Fibroblast of peridontal ligament (primary cell): ENCODE measurements around the gene COL4A3.
"Not testable (repeated sequence)": the region's sequence is repeated elsewhere in the genome, so short reads cannot be mapped to it uniquely, and the experiment has no call there.

Experiments used
- DNase-seq: peaks from one replicate; pipeline ENCODE4 v3.0.0-alpha.2; 2010; ENCODE audit errors: extremely low read depth

The COL4A3 gene

DNA sequence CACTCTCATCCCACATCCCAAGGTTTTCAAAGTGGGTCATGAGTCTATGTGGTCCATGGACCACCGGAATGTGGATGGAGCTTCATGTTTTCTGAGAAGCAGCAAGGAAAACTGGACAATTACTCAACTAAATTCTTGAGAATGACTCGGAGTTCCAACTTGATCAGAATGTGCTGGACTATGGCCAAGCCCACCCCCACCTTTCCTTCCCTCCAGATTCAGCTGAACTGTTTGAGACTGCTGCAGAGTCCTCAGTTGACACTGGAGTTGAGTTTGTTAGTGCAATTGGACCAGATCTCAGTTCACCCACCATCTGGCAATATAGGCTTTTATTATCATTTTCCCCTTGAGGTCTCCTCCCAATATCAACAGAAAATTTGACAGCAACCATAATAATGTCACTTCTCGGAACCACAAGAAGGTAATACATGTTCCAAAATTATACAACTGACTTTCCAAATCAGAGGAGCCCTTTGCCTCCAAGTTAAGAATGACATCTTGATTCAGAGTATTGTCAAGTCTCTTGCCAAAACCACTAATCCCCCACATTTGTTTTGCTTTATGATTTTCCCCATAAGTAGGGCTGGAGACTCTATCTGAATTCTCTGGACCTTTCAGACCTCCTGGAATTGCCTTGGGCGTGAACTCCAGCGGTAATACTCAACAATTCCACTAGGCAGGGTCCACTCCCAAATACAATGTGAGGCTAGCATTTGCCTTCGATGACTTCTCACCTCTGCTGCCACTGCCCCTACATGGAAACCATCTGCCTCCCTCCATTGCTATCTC is 9.2 kb upstream of the COL4A3 start:
- peak; percentile 15 for DNase-seq

DNA sequence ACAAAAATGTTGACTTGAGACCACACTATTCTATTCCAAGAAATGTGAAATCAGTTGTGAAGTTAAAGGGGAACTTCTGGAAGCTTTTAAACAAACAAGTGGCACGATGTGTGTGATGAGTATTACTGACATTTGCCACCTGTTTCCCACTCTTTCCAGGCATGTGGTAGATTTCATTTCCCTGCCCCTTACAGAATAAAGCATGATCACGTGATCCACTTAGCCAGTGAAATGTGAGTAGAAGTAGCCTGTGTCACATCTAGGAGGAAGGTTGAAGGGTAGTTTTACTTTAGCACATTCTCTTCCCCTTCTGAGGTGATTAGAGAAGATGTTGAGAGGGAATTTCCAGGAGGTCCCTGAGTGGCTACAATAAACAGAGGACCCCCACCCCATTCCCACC is 4.3 kb upstream of the COL4A3 start:
- DNase-seq = no peak

DNA sequence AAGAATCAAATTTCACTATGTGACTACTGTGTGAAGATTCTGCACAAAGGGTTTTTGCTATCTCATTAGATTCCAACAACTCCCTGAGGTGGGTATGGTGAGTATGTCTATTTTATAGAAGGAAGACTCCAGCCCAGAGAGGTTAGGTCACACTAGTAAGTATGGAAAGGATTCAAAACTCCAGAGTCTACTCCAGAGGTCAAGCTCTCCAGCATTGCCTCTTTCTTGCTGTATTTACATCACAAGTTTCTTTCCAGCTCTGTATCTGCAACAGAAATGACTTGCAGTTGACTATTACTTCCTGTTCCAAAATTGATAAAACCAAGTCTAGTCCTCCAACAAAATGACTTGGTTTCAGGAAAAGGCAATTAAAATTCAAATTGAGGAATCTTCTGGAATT is 2.5 kb upstream of the COL4A3 start:
- DNase-seq = no peak

DNA sequence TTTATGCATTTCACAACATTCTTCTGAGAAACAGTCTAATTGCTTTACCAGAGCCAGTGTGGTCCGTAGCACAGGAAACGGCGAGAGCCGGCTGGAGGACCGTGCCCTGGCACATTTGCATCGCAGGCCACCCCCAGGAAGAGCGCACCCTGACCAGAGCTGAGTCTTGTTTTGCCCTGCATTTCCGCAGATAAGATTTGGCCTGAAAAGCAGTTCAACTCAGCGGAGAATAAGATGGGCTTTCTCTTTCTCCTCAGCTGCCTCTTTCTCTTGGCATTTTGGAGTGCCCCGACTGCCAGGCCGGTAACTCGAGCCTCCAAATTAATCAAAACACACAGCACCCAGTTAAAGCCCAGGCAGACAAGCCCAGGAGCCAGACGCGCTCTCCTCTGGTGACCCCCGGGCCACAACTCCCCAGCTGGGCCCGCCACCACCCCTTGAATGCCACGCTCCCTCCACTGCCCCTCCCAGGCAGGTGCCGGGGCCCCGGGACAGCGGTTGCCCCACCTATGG is 883 bp upstream of the COL4A3 start:
- DNase-seq = no peak

DNA sequence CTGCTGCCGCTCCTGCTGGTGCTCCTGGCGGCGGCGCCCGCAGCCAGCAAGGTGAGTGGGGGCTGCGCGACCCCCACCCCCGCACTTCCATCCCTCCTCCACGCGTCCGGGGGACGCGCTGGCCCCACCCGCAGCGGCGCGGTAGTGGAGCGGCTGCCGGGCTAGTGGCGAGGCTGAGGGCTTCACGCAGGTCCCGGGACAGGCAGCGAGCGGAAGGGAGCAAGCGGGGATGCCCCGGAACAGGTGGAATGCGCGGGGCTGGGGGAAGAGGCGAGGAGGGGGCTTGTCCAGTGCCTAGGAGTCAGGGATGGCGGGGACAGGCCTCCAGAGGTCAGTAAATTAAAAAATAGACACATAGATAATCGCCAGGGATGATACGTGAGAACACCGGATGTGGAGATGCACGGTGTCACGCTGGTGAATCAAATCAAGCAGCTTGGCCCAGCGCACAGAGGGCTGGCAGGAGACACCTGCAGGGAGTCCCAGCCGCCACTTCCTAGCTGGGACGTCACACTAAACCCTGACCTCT is 403 bp downstream of the COL4A3 start:
- no peak for DNase-seq

DNA sequence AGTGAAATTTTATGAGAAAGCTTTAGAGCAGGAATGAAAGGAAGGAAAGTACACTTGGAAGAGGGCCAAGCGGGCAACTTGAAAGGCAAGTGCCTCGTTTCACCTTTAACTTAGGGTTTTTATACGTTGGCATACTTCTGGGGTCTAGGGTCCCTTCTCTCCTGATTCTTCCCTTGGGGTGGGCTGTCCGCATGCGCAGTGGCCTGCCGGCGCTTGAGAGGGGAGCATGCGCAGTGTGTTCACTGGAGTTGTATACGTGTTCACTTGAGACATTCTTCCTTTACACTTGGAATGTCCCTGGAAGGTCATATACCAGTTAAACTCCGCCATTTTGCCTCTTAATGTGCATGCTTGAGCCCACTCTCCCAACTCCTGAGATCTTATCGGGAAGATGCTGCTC is 7.4 kb downstream of the COL4A3 start:
- not testable (repeated sequence) for DNase-seq

DNA sequence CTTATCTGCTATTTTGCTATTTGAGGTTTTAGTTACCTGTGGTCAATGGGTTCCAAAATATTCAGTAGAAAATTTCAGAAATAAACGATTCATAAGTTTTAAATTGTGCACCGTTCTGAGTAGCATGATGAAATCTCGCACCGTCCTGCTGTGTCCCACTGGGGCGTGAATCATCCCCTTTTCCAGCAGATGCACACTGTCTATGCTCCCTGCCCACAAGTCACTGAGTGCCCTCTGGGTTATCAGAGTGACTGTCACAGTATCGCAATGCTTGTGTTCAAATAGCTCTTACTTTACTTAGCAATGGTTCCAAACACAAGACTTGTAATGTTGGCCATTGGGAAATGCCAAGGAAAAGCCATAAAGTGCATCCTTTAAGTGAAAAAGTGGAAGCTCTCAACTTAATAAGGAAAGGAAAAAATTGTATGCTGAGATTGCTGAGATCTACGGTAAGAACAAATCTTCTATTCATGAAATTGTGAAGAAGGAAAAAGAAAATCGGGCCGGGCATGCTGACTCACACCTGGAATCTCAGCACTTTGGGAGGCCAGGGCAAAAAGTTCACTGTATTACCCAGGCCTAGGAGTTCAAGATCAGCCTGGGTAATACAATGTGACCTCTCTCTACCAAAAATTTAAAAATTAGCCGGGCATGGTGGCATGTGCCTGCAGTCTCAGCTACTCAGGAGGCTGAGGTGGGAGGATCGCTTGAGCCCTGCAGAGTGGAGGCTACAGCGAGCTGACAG is 13.3 kb downstream of the COL4A3 start:
- no peak for DNase-seq

DNA sequence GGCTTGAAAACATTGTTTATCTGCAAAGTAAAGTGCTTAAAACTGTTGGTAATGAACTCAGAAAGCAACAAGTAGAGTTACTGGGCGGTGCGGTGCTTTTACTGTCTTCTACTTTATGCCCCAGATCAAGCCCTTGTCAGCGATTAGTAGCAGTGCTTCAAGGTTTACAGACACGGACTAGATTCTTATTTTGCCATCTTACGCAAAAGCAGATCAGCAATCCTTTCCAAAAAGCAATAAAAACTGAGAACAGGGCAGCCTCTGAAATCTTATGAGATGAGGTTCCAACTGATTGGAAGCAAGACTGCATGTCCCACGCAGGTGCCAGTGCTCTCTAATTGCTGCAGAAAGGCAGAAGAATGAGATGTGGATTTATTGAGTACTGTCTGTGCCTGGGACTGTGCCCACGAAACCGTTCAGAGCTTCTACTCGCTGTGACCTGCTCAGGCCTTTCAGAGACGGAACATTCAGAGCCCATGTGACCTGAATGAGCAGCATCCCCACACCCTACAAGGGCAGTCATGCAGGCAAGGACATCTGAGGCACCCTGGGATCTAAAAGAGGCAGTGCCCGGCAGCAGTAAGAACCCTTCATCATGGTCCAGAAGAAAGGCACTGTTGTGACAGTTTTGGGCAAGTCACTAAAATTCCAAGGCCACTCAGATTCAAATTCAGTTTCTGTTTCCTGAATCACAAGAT is 15.7 kb downstream of the COL4A3 start:
- DNase-seq = no peak

DNA sequence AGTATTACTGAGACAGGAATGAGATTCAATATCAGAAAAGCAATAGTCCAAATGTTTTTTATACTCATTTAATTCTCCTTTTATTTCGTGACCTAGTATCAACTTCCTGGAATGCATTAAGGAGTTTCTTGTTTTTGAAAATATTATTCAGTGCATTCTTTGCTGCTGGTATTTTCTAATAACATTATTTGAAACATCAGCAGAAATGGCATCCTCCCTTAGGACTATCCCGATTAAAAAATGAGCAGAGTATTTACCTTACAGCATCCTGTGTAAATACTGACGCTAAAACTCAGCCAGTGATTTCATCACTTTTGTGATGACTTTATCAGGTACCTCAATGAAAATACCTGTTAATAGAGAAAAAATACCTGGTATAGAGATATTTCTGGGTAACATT is 16.3 kb downstream of the COL4A3 start:
- DNase-seq = no peak

DNA sequence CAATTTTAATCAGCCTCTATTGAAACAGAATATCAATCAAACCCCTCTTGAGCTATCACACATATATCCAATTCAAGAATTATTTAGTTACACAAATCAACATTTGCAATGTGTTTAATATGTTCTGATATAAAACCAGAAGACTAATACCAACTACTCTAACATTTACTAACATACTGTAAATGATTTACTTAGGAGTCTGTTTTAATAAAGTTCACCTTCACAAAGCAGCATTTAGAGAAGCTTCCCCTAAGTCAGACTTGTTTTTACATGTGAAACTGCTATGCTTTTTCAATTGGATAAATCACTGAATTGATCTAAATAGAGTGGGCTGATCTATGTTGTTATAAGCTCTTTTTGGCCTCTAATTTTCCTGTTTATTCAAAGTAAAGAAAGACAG is 18.3 kb downstream of the COL4A3 start:
- no peak for DNase-seq

DNA sequence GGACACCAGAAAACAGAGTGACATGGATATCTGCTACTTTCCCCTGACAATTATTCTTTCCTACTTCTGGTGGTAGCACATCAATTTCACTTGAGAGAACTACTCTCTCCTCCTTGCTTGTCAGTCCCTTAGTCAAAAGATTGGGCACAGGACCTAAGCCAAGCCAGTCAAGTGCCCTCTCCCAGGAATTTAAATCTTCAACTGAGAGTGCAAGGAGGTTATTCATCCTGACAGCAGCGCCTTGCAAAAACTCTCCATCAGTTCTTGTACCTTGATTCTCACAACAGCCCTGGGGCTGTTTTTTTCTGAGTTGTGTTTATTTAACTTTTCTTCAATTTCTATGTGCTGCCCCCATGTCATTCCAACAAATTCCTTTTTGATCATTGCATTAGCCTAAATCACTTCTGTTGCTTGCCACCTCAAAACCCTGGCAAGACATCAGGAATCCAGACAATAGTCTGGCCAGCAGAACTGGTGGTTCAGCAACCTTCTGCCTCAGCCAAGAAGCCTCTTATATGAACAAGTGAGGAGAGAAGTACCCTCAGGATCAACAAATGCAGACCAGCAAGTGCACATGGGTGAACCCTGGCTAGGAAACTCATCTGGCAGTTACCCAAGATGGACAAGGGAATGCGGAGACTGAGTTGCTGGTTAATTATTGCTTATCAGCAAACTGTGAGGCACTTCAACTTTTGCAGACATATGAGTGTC is 19.4 kb downstream of the COL4A3 start:
- no peak for DNase-seq

DNA sequence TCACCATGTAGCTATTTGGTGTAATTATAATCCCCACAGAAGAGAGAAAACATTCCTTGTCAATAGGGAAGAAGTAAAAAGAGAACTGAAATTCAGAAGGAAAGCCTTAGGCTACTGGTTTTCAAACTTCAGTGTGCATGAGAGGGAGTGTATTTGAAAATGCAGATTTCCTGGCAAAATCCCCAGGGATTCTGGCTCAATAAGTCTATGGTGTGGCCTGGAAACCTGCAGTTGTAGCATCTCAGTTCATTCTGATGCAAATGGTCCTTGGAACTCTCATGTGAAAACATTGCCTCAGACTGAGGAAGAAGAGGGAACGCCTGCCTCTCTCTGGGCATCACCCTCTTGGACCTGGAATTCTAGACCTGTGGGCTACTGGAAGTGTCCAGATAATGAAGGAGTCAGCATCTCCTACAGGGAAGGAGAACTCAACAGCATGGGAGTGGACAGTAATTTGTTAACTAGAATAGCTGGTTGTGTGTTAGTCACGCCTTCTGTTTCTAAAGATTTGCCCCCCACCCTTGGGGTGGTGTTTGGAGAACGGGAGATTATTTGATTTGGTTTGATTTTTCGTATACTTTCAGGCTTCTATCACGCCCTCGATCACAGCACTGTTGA is 21.3 kb downstream of the COL4A3 start:
- no peak for DNase-seq

DNA sequence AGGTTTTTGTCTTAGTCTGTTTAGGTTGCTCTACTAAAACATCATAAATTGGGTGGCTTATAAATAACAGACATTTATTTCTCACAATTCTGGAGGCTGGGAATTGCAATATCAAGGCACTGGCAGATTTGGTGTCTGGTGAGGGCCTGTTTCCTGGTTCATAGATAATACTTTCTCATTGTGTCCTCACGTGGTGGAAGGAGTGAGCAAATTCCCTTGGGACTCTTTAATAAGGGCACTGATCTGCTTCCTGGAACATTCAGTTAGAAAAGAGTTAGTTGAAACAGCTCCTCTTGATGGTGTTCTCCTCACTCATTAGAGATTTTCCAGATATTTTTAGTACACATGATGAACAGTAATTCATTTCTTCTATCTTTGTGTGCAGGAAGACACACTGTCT is 22.3 kb downstream of the COL4A3 start:
- no peak for DNase-seq

DNA sequence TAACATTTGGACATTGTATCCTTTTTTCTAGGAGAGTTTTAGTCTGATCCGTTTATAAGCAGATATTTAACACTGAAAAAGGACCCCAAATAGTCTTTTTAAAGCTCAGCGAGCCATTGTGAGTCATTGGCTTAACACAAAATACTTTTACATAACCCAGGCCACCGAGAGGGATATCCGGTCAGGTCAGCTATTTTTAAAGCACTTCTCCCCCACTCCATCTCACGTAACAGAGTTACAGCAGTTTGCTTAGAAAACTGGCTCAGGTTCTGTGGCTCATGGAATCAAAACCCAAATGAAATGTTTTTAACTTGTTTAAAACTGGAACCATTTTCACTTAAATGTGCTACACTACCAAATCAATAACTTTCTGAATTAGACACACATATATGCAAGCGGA is 23.9 kb downstream of the COL4A3 start:
- DNase-seq = peak; percentile 41

DNA sequence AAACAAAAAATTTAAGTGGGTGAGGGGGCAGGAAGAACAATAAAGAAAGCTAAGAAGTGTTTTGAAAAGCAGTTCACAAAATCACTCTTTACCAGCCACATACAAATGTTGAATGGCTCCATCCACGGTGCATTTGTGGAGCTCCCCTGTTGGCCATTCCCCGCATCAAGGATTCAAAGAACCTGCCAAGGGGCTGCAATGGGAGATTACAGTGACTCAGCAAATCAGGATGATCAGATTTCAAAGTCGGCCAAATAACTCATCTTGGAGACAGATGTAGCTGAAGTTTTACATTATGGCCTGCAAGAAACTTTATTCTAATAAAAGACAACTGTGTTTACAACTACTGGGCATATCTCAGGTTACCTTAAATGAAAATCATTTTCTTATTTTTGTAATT is 26.9 kb downstream of the COL4A3 start:
- peak; percentile 70 for DNase-seq

DNA sequence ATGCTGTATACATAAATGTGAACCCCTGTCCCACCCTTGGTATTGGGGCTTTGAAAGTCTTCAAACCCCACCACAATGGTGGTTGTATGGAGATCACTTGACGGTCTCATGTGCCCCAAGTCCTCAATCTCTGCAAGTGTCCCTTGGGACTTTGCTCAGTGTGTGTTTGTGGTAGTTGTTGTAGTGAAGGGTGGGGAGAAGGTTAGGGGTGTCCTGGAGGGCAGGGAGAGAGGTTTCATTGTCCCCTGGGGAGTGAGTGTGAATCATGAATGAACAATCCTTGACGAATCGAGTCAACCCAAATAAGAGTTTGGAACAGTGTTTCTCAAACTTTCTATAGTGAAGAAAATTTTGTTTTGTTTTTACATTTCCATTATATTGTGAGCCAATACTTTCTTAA is 28.1 kb downstream of the COL4A3 start:
- no peak for DNase-seq

DNA sequence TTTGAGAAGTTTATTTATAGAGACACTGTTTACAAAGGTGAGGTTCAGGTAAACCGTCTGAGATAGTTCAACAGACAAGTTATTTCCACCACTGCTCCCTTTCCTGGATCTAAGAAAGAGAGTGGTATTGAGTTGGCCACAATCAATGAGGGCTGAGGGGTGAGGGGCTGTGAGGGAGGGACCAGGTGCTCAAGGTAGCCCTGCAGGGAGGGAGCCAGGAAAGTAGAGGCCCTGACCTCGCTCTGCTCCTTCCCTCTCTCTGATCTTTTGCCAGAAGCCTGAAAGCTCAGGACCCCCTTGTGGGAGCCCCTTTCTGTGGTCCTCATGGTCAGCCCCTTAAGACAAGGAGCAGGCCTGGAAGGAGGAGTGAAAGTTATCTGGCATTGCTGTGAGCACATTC is 29.8 kb downstream of the COL4A3 start:
- no peak for DNase-seq

DNA sequence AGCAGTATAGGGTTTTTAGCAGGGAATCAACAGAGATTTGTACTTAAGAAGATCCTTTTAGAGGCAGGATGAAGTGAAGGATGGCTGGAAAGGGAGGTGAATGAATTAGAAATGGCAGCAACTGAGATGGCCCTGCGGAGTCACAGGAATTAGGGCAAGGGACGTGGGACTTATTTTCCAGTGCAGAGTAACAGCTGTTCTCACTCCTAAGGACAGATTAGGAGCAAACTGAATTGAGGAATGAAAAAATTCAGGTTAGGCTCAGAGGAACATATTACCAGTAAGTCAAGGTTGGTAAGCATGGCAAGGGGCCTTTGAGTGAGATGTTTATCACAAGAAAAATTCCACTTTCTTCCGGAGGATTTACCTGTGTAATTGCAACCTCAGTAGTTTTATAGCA is 34.4 kb downstream of the COL4A3 start:
- DNase-seq = no peak

DNA sequence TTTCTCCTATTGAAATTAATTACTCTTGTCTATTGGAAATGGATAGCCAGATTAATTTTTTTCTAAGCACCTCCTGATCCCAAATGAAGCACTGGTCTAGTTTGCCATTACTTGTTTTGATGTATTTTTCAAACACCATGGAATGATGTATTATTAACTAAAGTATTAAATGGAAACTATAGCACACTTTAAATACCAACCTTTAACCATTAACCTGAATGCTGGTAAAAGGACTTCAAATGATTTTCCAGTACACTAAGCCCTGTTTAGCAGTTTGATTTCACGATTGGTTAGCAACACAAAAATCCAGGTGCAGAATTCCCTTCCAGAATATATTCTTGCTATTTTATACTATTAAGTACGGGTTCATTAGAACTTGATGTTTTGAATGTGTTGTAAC is 37.3 kb downstream of the COL4A3 start:
- no peak for DNase-seq

DNA sequence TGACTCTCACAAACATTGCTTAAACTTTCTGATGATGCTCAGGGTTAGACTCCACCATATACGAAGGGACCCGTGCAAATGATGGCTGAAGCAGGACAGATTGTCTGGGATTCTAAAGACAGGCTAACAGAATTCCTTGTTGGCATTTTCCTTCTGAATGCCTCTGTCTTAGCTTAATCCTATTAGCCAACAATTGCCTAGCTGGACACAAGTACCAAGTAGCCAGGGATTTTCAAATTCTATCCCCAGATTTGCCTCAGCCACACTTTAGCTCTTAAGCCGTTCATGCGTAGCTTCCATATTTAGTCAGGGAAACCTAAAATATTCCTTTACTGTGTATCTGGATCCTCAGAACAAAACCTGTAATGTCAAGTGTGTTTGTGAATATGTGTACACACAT is 40.0 kb downstream of the COL4A3 start:
- DNase-seq = no peak

DNA sequence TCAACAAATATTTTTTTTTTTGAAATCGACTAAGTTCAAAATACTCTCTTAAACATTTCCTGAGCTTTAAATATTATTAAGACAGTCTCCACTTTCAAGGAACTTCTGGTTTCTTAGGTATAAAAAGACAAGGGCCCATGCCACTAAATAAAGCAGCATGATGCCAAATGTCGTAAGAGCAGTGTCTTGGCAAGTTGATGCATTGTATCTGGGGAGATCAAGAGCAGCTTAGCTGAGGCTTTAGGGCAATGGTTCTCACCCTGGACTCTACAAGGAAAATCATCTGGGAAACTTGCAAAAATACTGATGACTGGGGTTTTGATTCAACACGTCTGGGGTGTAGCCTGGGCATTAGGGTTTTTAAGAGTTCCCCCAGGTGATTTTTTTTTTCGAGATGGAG is 41.3 kb downstream of the COL4A3 start:
- no peak for DNase-seq
